ENCODE measurements around the gene OPCML. TPM values are rescaled to one million over a fixed set of nuclear protein-coding genes. Genes with fewer than 3 reads are reported as not detected.
"Not testable (repeated sequence)": the region's sequence is repeated elsewhere in the genome, so short reads cannot be mapped to it uniquely, and the experiment has no call there.

Gene OPCML
- total and polyA plus RNA-seq, 2 donors from 2014 or later: 0.77 to 1.1 TPM

DNA sequence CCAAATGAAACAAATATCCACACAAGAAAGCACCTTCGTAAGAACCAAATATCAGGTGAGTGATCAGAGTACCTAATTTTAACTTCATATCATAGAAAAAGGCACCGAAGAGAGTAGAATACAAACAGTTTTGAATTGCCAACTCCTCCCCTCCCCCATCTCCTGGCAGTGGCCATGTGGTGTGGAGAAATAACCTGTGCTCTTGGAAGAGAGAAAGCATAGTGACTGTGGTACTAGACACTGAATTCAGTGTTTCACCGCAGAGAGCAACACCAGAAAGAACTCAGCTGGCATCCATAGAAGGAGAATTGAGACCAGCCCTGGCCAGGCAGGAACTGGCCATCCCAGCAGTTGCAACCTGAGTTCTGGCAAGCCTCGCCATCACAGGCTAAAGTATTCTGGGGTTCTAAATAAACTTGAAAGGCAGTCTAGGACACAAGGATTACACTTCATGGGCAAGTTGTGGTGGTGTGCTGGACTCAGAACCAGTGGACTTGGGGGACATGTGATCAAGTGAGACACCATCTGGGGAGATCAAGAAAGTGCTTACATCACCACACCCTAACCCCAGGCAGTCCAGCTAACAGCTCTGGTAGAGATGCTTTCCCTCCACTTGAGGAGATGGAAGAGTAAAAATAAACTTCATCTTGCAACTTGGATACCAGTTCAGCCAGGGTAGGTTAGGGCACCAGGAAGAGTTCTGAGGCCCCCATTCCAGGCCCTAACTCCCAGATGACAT, 1158.7 kb downstream of the OPCML start:
- DNase-seq: no peak
- TF ChIP-seq, protein P1, sequence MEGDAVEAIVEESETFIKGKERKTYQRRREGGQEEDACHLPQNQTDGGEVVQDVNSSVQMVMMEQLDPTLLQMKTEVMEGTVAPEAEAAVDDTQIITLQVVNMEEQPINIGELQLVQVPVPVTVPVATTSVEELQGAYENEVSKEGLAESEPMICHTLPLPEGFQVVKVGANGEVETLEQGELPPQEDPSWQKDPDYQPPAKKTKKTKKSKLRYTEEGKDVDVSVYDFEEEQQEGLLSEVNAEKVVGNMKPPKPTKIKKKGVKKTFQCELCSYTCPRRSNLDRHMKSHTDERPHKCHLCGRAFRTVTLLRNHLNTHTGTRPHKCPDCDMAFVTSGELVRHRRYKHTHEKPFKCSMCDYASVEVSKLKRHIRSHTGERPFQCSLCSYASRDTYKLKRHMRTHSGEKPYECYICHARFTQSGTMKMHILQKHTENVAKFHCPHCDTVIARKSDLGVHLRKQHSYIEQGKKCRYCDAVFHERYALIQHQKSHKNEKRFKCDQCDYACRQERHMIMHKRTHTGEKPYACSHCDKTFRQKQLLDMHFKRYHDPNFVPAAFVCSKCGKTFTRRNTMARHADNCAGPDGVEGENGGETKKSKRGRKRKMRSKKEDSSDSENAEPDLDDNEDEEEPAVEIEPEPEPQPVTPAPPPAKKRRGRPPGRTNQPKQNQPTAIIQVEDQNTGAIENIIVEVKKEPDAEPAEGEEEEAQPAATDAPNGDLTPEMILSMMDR (IDR thresholded peaks at IDR 0.05; ENCODE audit: borderline replicate concordance, extremely low read depth, insufficient read depth): no peak
- no peak for FAIRE-seq
- no peaks in the 10 kb centered on the region for H3K9me3 ChIP-seq (ENCODE audit: control insufficient read depth in 2 of 3, insufficient read depth in 1 of 3, low read length in 3 of 3)
- H3K4me1 ChIP-seq (ENCODE audit: control insufficient read depth in 2 of 3, insufficient read depth in 2 of 3, low read depth in 1 of 3, low read length in 3 of 3): no peaks in the 10 kb centered on the region
- H3K4me3 ChIP-seq (ENCODE audit: low read length in 3 of 3): no peak overlapping the region
- H3K9ac ChIP-seq (ENCODE audit: low read length in 3 of 3): no peak overlapping the region
- H3K27ac ChIP-seq (ENCODE audit: low read depth in 2 of 2, low read length in 2 of 2): no peak overlapping the region
- no peaks in the 10 kb centered on the region for H3K36me3 ChIP-seq (ENCODE audit: control insufficient read depth in 2 of 3, insufficient read depth in 3 of 3, low read length in 3 of 3)
- intact Hi-C loops (cut with DNase I): no loop called here
- H3K27me3 ChIP-seq (ENCODE audit: control insufficient read depth, insufficient read depth, low read length): no peaks in the 10 kb centered on the region

DNA sequence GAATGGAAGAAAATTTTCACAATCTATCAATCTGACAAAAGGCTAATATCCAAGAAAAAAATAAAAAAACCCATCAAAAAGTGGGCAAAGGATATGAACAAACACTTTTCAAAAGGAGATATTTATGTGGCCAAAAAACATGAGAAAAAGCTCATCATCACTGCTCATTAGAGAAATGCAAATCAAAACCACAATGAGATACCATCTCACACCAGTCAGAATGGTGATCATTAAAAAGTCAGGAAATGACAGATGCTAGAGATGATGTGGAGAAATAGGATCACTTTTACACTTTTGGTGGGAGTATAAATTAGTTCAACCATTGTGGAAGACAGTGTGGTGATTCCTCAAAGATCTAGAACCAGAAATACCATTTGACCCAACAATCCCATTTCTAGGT, 1162.2 kb downstream of the OPCML start:
- intact Hi-C loops (cut with DNase I); H3K36me3 ChIP-seq (ENCODE audit: control insufficient read depth in 2 of 3, insufficient read depth in 3 of 3, low read length in 3 of 3); H3K9ac ChIP-seq (ENCODE audit: low read length in 3 of 3); FAIRE-seq; H3K4me1 ChIP-seq (ENCODE audit: control insufficient read depth in 2 of 3, insufficient read depth in 2 of 3, low read depth in 1 of 3, low read length in 3 of 3); H3K27me3 ChIP-seq (ENCODE audit: control insufficient read depth, insufficient read depth, low read length); DNase-seq; H3K4me3 ChIP-seq (ENCODE audit: low read length in 3 of 3); H3K9me3 ChIP-seq (ENCODE audit: control insufficient read depth in 2 of 3, insufficient read depth in 1 of 3, low read length in 3 of 3); H3K27ac ChIP-seq (ENCODE audit: low read depth in 2 of 2, low read length in 2 of 2): not testable (repeated sequence)

DNA sequence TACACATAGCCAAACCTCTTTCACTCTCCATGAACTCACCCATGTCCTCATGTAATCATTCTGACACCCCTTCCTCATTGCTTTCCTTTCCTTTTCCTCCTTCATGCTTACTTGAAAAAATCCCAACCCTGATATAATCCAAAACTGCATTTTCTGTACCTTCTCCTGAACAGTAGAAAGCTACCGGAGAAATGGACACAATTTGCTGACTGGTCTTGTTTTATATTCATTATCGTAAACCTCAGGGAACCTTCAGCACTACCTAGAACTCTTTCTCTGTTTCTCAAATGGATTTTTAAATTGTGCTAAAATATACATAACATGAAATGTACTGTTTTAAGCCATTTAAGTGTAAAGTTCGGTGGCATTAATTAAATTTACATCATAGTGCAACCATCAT, 1165.0 kb downstream of the OPCML start:
- H3K4me1 ChIP-seq (ENCODE audit: control insufficient read depth in 2 of 3, insufficient read depth in 2 of 3, low read depth in 1 of 3, low read length in 3 of 3): no peaks in the 10 kb centered on the region
- H3K4me3 ChIP-seq (ENCODE audit: low read length in 3 of 3): no peak overlapping the region
- no peak overlapping the region for H3K9ac ChIP-seq (ENCODE audit: low read length in 3 of 3)
- TF ChIP-seq, protein P1 (IDR thresholded peaks at IDR 0.05; ENCODE audit: borderline replicate concordance, extremely low read depth, insufficient read depth): no peak
- intact Hi-C loops (cut with DNase I): no loop called here
- H3K27me3 ChIP-seq (ENCODE audit: control insufficient read depth, insufficient read depth, low read length): no peaks in the 10 kb centered on the region
- H3K36me3 ChIP-seq (ENCODE audit: control insufficient read depth in 2 of 3, insufficient read depth in 3 of 3, low read length in 3 of 3): no peaks in the 10 kb centered on the region
- no peak overlapping the region for H3K27ac ChIP-seq (ENCODE audit: low read depth in 2 of 2, low read length in 2 of 2)
- FAIRE-seq (no peak), DNase-seq (no peak)
- no peaks in the 10 kb centered on the region for H3K9me3 ChIP-seq (ENCODE audit: control insufficient read depth in 2 of 3, insufficient read depth in 1 of 3, low read length in 3 of 3)

DNA sequence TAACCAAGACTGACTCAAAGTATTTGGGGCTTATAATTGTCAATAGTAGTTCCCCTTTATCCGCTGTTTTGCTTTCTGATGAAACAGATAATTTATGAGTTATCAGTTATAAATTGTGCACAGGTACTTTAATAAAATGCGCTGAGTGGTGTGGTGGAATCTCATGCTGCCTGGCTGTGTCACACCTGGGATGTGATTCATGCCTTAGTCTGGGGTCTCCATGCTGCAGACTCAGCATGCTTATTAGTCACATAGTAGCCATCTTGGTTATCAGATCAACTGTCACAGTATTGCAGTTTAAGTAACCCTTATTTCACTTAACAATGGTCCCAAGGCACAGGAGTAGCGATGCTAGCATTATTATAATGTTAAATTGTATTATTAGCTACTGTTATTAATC, 1166.7 kb downstream of the OPCML start:
- Histone ChIP-seq H3K4me3 (ENCODE audit: low read length in 3 of 3) (no peak overlapping the region), H3K9ac (ENCODE audit: low read length in 3 of 3) (no peak overlapping the region), H3K36me3 (ENCODE audit: control insufficient read depth in 2 of 3, insufficient read depth in 3 of 3, low read length in 3 of 3) (no peaks in the 10 kb centered on the region), H3K9me3 (ENCODE audit: control insufficient read depth in 2 of 3, insufficient read depth in 1 of 3, low read length in 3 of 3) (no peaks in the 10 kb centered on the region), H3K4me1 (ENCODE audit: control insufficient read depth in 2 of 3, insufficient read depth in 2 of 3, low read depth in 1 of 3, low read length in 3 of 3) (no peaks in the 10 kb centered on the region), H3K27ac (ENCODE audit: low read depth in 2 of 2, low read length in 2 of 2) (no peak overlapping the region), H3K27me3 (ENCODE audit: control insufficient read depth, insufficient read depth, low read length) (no peaks in the 10 kb centered on the region)
- DNase-seq: no peak
- intact Hi-C loops (cut with DNase I): no loop called here
- FAIRE-seq: no peak
- TF ChIP-seq, protein P1 (IDR thresholded peaks at IDR 0.05; ENCODE audit: borderline replicate concordance, extremely low read depth, insufficient read depth): no peak

Data from kidney (tissue), 14 donors.